PC-9 (cell line): ENCODE measurements around the gene TMPRSS4. TPM values are rescaled to one million over a fixed set of nuclear protein-coding genes. Genes with fewer than 3 reads are reported as not detected.
A peak's percentile ranks its signal among the peaks of the same experiment; 100 is the strongest.

Experiments
- BruUV-seq: library from RNA; stranded (reverse); fragments of 400-500 nt; replicated peaks from 2 replicates; lab custom pipeline; 2021; lab: Mats Ljungman, UMichigan
- CTCF ChIA-PET: fragments of 300-600 bp; sonication (Branson Sonifier 250); formaldehyde crosslinking; loops from one replicate; lab custom pipeline; 2022; ENCODE audit warnings: antibody characterized with exemption; lab: Charles Lee
- POLR2A ChIA-PET: fragments of 300-600 bp; sonication (Branson Sonifier 250); formaldehyde crosslinking; loops from one replicate; lab custom pipeline; 2022; ENCODE audit warnings: antibody characterized with exemption; ENCODE audit not compliant: unreplicated experiment; lab: Charles Lee
- DNase-seq, 2 experiments: peaks; one replicate each; pipeline versions ENCODE4 v3.0.0 to v3.0.0-alpha.2; 2015 to 2022; ENCODE audit warnings: mixed read lengths in 1 of 2
- H2AFZ ChIP-seq: fragments of 200-600 bp; sonication (generic); 2 replicates; pipeline ENCODE4 v1.8.1; 2017; ENCODE audit warnings: antibody characterized with exemption
- H3F3A ChIP-seq: fragments of 200-600 bp; sonication (generic); 2 replicates; pipeline ENCODE4 v1.8.1; 2017; ENCODE audit warnings: antibody characterized with exemption, mild to moderate bottlenecking, low read depth; ENCODE audit not compliant: insufficient read depth
- H3K27ac ChIP-seq: fragments of 200-600 bp; sonication (generic); 2 replicates; pipeline ENCODE4 v1.6.1; 2016; ENCODE audit warnings: mixed run types
- H3K27me3 ChIP-seq: fragments of 200-600 bp; sonication (generic); 2 replicates; pipeline ENCODE4 v1.6.1; 2016; ENCODE audit warnings: low read depth, mixed run types; ENCODE audit not compliant: insufficient read depth
- H3K36me3 ChIP-seq: fragments of 200-600 bp; sonication (generic); 2 replicates; pipeline ENCODE4 v1.6.1; 2016; ENCODE audit warnings: low read depth, mixed run types
- H3K4me1 ChIP-seq: fragments of 200-600 bp; sonication (generic); replicated peaks from 2 replicates; pipeline ENCODE4 v1.6.1; 2016; ENCODE audit warnings: mixed run types; ENCODE audit not compliant: insufficient read depth
- H3K4me2 ChIP-seq: fragments of 200-600 bp; sonication (generic); 2 replicates; pipeline ENCODE4 v1.6.1; 2017; ENCODE audit warnings: mixed run types
- H3K4me3 ChIP-seq: fragments of 200-600 bp; sonication (generic); 2 replicates; pipeline ENCODE4 v1.6.1; 2016; ENCODE audit warnings: mixed run types
- H3K79me2 ChIP-seq: fragments of 200-600 bp; sonication (generic); 2 replicates; pipeline ENCODE4 v1.6.1; 2017; ENCODE audit warnings: low read depth, mixed run types
- H3K9me2 ChIP-seq: fragments of 200-600 bp; sonication (generic); 2 replicates; pipeline ENCODE4 v1.8.1; 2017; ENCODE audit warnings: mild to moderate bottlenecking; ENCODE audit not compliant: insufficient read depth
- H3K9me3 ChIP-seq: fragments of 200-600 bp; sonication (generic); 2 replicates; pipeline ENCODE4 v1.8.1; 2016; ENCODE audit warnings: low read depth; ENCODE audit not compliant: insufficient read depth
- H4K20me1 ChIP-seq: fragments of 200-600 bp; sonication (generic); 2 replicates; pipeline ENCODE4 v1.8.1; 2017; ENCODE audit not compliant: insufficient read depth
- CTCF ChIP-seq: fragments of 200-600 bp; sonication (generic); conservative IDR thresholded peaks from 2 replicates; pipeline ENCODE4 v1.6.1; 2017; ENCODE audit warnings: mixed run types, antibody characterized with exemption, mild to moderate bottlenecking, moderate library complexity
- EZH2 ChIP-seq: fragments of 200-600 bp; sonication (generic); IDR thresholded peaks from 2 replicates; pipeline ENCODE4 v1.8.0; 2017; ENCODE audit warnings: antibody characterized with exemption, low read depth
- intact Hi-C: fragments of 100-400 bp; cut with micrococcal nuclease; formaldehyde crosslinking; loops from one replicate; pipeline ENCODE4 v1.10.0; 2022; ENCODE audit not compliant: unreplicated experiment
- total RNA-seq: library from RNA; stranded (reverse); gene quantifications from 2 replicates; pipeline ENCODE4 v1.2.3, GENCODE V29; 2021

Gene TMPRSS4
- total RNA-seq, 1 experiment from 2014 or later = 27.6 TPM

GRCh38 chr11:118082880-118083552 is 6.1 kb downstream of the TMPRSS4 start:
- Histone ChIP-seq H3K36me3 (no peaks in the 10 kb centered on the region), H2AFZ (no peak overlapping the region), H3K79me2 (no peaks in the 10 kb centered on the region), H3K4me3 (no peak overlapping the region), H4K20me1 (no peaks in the 10 kb centered on the region), H3K4me2 (no peak overlapping the region), H3K9me2 (no peaks in the 10 kb centered on the region), H3K9me3 (peaks cover 25% of the 10 kb centered on the region; the same call in 1 of the 2 replicates), H3F3A (no peaks in the 10 kb centered on the region; the same call in 1 of the 2 replicates), H3K4me1 (peaks cover 14% of the 10 kb centered on the region; the same call in 1 of the 2 replicates), H3K27ac (no peak overlapping the region), H3K27me3 (no peaks in the 10 kb centered on the region)
- no peak for DNase-seq
- BruUV-seq = no TSS peak
- TF ChIP-seq CTCF (no peak), EZH2 (no peak)
- intact Hi-C loops = no loop called here
- ChIA-PET POLR2A (interaction anchor here (0.6 kb wide), 1 partner anchor 454 kb away, joined by 4 read pairs; no protein-coding TSS in a partner anchor), CTCF (no interaction called here)

GRCh38 chr11:118084247-118084646 is 7.4 kb downstream of the TMPRSS4 start:
- TF ChIP-seq CTCF (no peak), EZH2 (no peak)
- CTCF ChIA-PET = no interaction called here
- no peaks in the 10 kb centered on the region for H3K27me3 ChIP-seq
- no TSS peak for BruUV-seq
- H4K20me1 ChIP-seq = no peaks in the 10 kb centered on the region
- DNase-seq = peak in 1 of 2 experiments; percentile 42
- H3K9me2 ChIP-seq = no peaks in the 10 kb centered on the region
- no peaks in the 10 kb centered on the region for H3K36me3 ChIP-seq
- no peak overlapping the region for H3K4me2 ChIP-seq
- H3K79me2 ChIP-seq = no peaks in the 10 kb centered on the region
- peaks cover 26% of the 10 kb centered on the region for H3K9me3 ChIP-seq
- no peak overlapping the region for H3K4me3 ChIP-seq
- H3F3A ChIP-seq = no peaks in the 10 kb centered on the region; the same call in 1 of the 2 replicates
- no peak overlapping the region for H3K27ac ChIP-seq
- H2AFZ ChIP-seq = no peak overlapping the region
- H3K4me1 ChIP-seq = peaks cover 17% of the 10 kb centered on the region
- intact Hi-C loops = no loop called here
- POLR2A ChIA-PET = no interaction called here

GRCh38 chr11:118084656-118085055 is 7.8 kb downstream of the TMPRSS4 start:
- no peak overlapping the region for H3K4me3 ChIP-seq
- ChIA-PET CTCF (no interaction called here), POLR2A (no interaction called here)
- no peaks in the 10 kb centered on the region for H3K79me2 ChIP-seq
- TF ChIP-seq EZH2 (no peak), CTCF (no peak)
- no peaks in the 10 kb centered on the region for H3K27me3 ChIP-seq
- H3K9me2 ChIP-seq = no peaks in the 10 kb centered on the region
- no peaks in the 10 kb centered on the region for H4K20me1 ChIP-seq
- no peak overlapping the region for H2AFZ ChIP-seq
- no peak overlapping the region for H3K27ac ChIP-seq
- no peaks in the 10 kb centered on the region for H3K36me3 ChIP-seq
- no TSS peak for BruUV-seq
- peaks cover 30% of the 10 kb centered on the region for H3K9me3 ChIP-seq
- no peak for DNase-seq
- intact Hi-C loops = no loop called here
- H3K4me2 ChIP-seq = no peak overlapping the region
- no peaks in the 10 kb centered on the region; the same call in 1 of the 2 replicates for H3F3A ChIP-seq
- peaks cover 21% of the 10 kb centered on the region for H3K4me1 ChIP-seq
